H9 (cell line): ENCODE data around the gene ATOSB. TPM values are rescaled to one million over a fixed set of nuclear protein-coding genes. Genes with fewer than 3 reads are reported as not detected.

Experiments
- DNase-seq: peaks from one replicate; pipeline ENCODE4 v3.0.0-alpha.2; 2017
- H2AFZ ChIP-seq: one replicate; pipeline ENCODE4 v1.6.1; 2013; ENCODE audit warnings: mild to moderate bottlenecking, low read length, control low read depth, moderate library complexity
- H2AK5ac ChIP-seq: 2 replicates; pipeline ENCODE4 v1.6.1; 2013; ENCODE audit warnings: low read length, control low read depth, mixed read lengths; ENCODE audit not compliant: insufficient read length
- H2BK120ac ChIP-seq: one replicate; pipeline ENCODE4 v1.6.1; 2013; ENCODE audit warnings: low read depth, mild to moderate bottlenecking, low read length, control low read depth, inconsistent platforms; ENCODE audit not compliant: poor library complexity, severe bottlenecking
- H2BK12ac ChIP-seq: 2 replicates; pipeline ENCODE4 v1.6.1; 2013; ENCODE audit warnings: low read length, control low read depth, mixed read lengths, low read depth; ENCODE audit not compliant: insufficient read length
- H2BK15ac ChIP-seq: 2 replicates; pipeline ENCODE4 v1.6.1; 2013; ENCODE audit warnings: low read depth, low read length, control low read depth
- H2BK20ac ChIP-seq: one replicate; pipeline ENCODE4 v1.6.1; 2013; ENCODE audit warnings: low read depth, mild to moderate bottlenecking, low read length, control low read depth, inconsistent platforms; ENCODE audit not compliant: poor library complexity, severe bottlenecking
- H2BK5ac ChIP-seq: 2 replicates; pipeline ENCODE4 v1.6.1; 2013; ENCODE audit warnings: low read length, control low read depth, mixed read lengths; ENCODE audit not compliant: insufficient read length
- H3K14ac ChIP-seq: 2 replicates; pipeline ENCODE4 v1.6.1; 2013; ENCODE audit warnings: low read length, control low read depth; ENCODE audit not compliant: insufficient read depth
- H3K18ac ChIP-seq: 2 replicates; pipeline ENCODE4 v1.6.1; 2013; ENCODE audit warnings: low read depth, mild to moderate bottlenecking, mixed read lengths, low read length, control low read depth; ENCODE audit not compliant: insufficient read length
- H3K23ac ChIP-seq: 2 replicates; pipeline ENCODE4 v1.6.1; 2013; ENCODE audit warnings: low read length, control low read depth, mixed read lengths, low read depth; ENCODE audit not compliant: insufficient read length
- H3K23me2 ChIP-seq: 2 replicates; pipeline ENCODE4 v1.6.1; 2013; ENCODE audit warnings: low read depth, mild to moderate bottlenecking, mixed read lengths, low read length, control low read depth; ENCODE audit not compliant: insufficient read length, poor library complexity, severe bottlenecking
- H3K27ac ChIP-seq: 2 replicates; pipeline ENCODE4 v1.5.1; 2013; ENCODE audit warnings: low read length, control low read depth, mixed read lengths, low read depth; ENCODE audit not compliant: insufficient read length
- H3K27me3 ChIP-seq: 2 replicates; pipeline ENCODE4 v1.6.1; 2013; ENCODE audit warnings: low read length, control low read depth, inconsistent platforms; ENCODE audit not compliant: insufficient read depth
- H3K4ac ChIP-seq: 2 replicates; pipeline ENCODE4 v1.6.1; 2013; ENCODE audit warnings: low read depth, mild to moderate bottlenecking, control low read depth, inconsistent platforms, low read length, moderate library complexity
- H3K4me1 ChIP-seq: 2 replicates; pipeline ENCODE4 v1.6.1; 2013; ENCODE audit warnings: low read length, control low read depth, inconsistent platforms; ENCODE audit not compliant: insufficient read depth
- H3K4me2 ChIP-seq: 2 replicates; pipeline ENCODE4 v1.6.1; 2013; ENCODE audit warnings: low read length, control low read depth, mixed read lengths; ENCODE audit not compliant: insufficient read length, insufficient read depth
- H3K56ac ChIP-seq: 2 replicates; pipeline ENCODE4 v1.6.1; 2013; ENCODE audit warnings: low read depth, mild to moderate bottlenecking, mixed read lengths, low read length, control low read depth; ENCODE audit not compliant: insufficient read length
- H3K79me1 ChIP-seq: 2 replicates; pipeline ENCODE4 v1.6.1; 2013; ENCODE audit warnings: low read depth, mild to moderate bottlenecking, moderate library complexity, low read length, control low read depth, inconsistent platforms; ENCODE audit not compliant: insufficient read depth, poor library complexity, severe bottlenecking
- H3K79me2 ChIP-seq: 2 replicates; pipeline ENCODE4 v1.6.1; 2013; ENCODE audit warnings: low read length, control low read depth, inconsistent platforms; ENCODE audit not compliant: insufficient read depth
- H3K9ac ChIP-seq: 2 replicates; pipeline ENCODE4 v1.6.1; 2013; ENCODE audit warnings: low read length, control low read depth, mixed read lengths; ENCODE audit not compliant: insufficient read length; ENCODE audit errors: extremely low read depth
- H3K9me3 ChIP-seq: one replicate; pipeline ENCODE4 v1.6.1; 2013; ENCODE audit warnings: low read depth, low read length, inconsistent platforms; ENCODE audit not compliant: control insufficient read depth
- H3T11ph ChIP-seq: one replicate; pipeline ENCODE4 v1.6.1; 2013; ENCODE audit warnings: mild to moderate bottlenecking, low read length, control low read depth, inconsistent platforms
- H4K20me1 ChIP-seq: one replicate; pipeline ENCODE4 v1.6.1; 2013; ENCODE audit not compliant: control insufficient read depth, insufficient read length, insufficient read depth
- H4K5ac ChIP-seq: 2 replicates; pipeline ENCODE4 v1.6.1; 2013; ENCODE audit warnings: low read depth, mild to moderate bottlenecking, mixed read lengths, low read length, control low read depth; ENCODE audit not compliant: insufficient read length
- H4K8ac ChIP-seq: replicated peaks from 2 replicates; pipeline ENCODE4 v1.6.1; 2013; ENCODE audit warnings: low read length, control low read depth, mixed read lengths, low read depth; ENCODE audit not compliant: insufficient read length
- H4K91ac ChIP-seq: 2 replicates; pipeline ENCODE4 v1.6.1; 2013; ENCODE audit warnings: low read depth, mild to moderate bottlenecking, moderate library complexity, mixed read lengths, low read length, control low read depth; ENCODE audit not compliant: insufficient read length
- H3K27ac Mint-ChIP-seq, 3 experiments: 2 replicates in 2 of 3; 3 replicates in 1 of 3; pipeline ENCODE4 v1.8.0; 2020 to 2021; ENCODE audit warnings: mixed read lengths in 3 of 3, mild to moderate bottlenecking in 1 of 3, moderate library complexity in 1 of 3
- H3K27me3 Mint-ChIP-seq: 2 replicates; pipeline ENCODE4 v1.8.0; 2021; ENCODE audit warnings: low read depth, mild to moderate bottlenecking, moderate library complexity, mixed read lengths
- H3K36me3 Mint-ChIP-seq, 3 experiments: 2 replicates in 2 of 3; 3 replicates in 1 of 3; pipeline ENCODE4 v1.8.0; 2020 to 2021; ENCODE audit warnings: low read depth in 3 of 3, mixed read lengths in 3 of 3; ENCODE audit not compliant: insufficient read depth in 1 of 3
- H3K4me1 Mint-ChIP-seq, 2 experiments: 2 replicates each; pipeline ENCODE4 v1.8.0; 2020; ENCODE audit warnings: mixed read lengths in 2 of 2
- H3K4me3 Mint-ChIP-seq, 2 experiments: 2 replicates in 1 of 2; 3 replicates in 1 of 2; pipeline ENCODE4 v1.8.0; 2020 to 2021; ENCODE audit warnings: mild to moderate bottlenecking in 2 of 2, mixed read lengths in 2 of 2, moderate library complexity in 1 of 2
- H3K9me3 Mint-ChIP-seq, 2 experiments: 2 replicates in 1 of 2; 3 replicates in 1 of 2; pipeline ENCODE4 v1.8.0; 2020; ENCODE audit warnings: mild to moderate bottlenecking in 2 of 2, mixed read lengths in 2 of 2, moderate library complexity in 1 of 2
- CTCF ChIP-seq: fragments of 200-600 bp; sonication (generic); conservative IDR thresholded peaks from 3 replicates; pipeline ENCODE4 v1.8.0; 2021; ENCODE audit warnings: antibody characterized with exemption, mild to moderate bottlenecking
- WGBS: extraction: QIAGEN DNeasy Blood & Tissue Kit; methylation state at CpG from one replicate; pipeline ENCODE4 v1.1.7; 2013; ENCODE audit warnings: missing lambda C conversion rate, low lambda C conversion rate, mixed read lengths; ENCODE audit not compliant: insufficient read length; ENCODE audit errors: extremely low coverage; 5-methylcytosine and 5-hydroxymethylcytosine counted together
- total RNA-seq: library from RNA; stranded (reverse); gene quantifications from 2 replicates; pipeline ENCODE4 v1.2.1, GENCODE V29; 2021

ATOSB gene
- total RNA-seq, 1 experiment from 2014 or later, result 5.6 TPM

GRCh38 chr9:35114840-35115628 is 628 bp downstream of the ATOSB start:
- Mint-ChIP-seq H3K27ac (peak overlapping the region; percentile 80 to 97 (median 92); a peak in 6 of 7 replicates), H3K27me3 (0 out of 2 replicates have a peak, but pooled peaks cover 4% of the 10 kb centered on the region), H3K9me3 (no peaks in the 10 kb centered on the region), H3K36me3 (no peaks in the 10 kb centered on the region), H3K4me1 (peaks cover 44% of the 10 kb centered on the region in 2 experiments), H3K4me3 (peak overlapping the region; percentile 87 to 94)
- DNase-seq, result peak; percentile 52
- peaks cover 2% of the 10 kb centered on the region; the same call in 1 of the 2 replicates for H3K4me1 ChIP-seq
- H4K20me1 ChIP-seq, result no peaks in the 10 kb centered on the region
- H2BK15ac ChIP-seq, result no peak overlapping the region
- no peak overlapping the region for H3K56ac ChIP-seq
- no peak overlapping the region for H3K27ac ChIP-seq
- H4K5ac ChIP-seq, result no peak overlapping the region
- no peaks in the 10 kb centered on the region for H3K79me1 ChIP-seq
- H3K9ac ChIP-seq, result no peak overlapping the region
- H3K18ac ChIP-seq, result no peak overlapping the region
- no peak overlapping the region for H2BK20ac ChIP-seq
- no peak for TF ChIP-seq CTCF
- no peak overlapping the region for H3K23ac ChIP-seq
- H2BK5ac ChIP-seq, result no peak overlapping the region
- H4K8ac ChIP-seq, result no peak overlapping the region
- no peak overlapping the region for H3K4ac ChIP-seq
- H2BK120ac ChIP-seq, result no peak overlapping the region
- peaks cover 19% of the 10 kb centered on the region for H3K23me2 ChIP-seq
- no peak overlapping the region for H4K91ac ChIP-seq
- H3T11ph ChIP-seq, result no peak overlapping the region
- H3K9me3 ChIP-seq, result no peaks in the 10 kb centered on the region
- no peak overlapping the region for H2AFZ ChIP-seq
- H3K14ac ChIP-seq, result no peak overlapping the region; the same call in 1 of the 2 replicates
- no CpG with 5 or more reads among the region's 12 CpGs for WGBS
- no peaks in the 10 kb centered on the region for H3K79me2 ChIP-seq
- no peaks in the 10 kb centered on the region for H3K27me3 ChIP-seq
- peak overlapping the region; percentile 89 for H3K4me2 ChIP-seq
- H2BK12ac ChIP-seq, result no peak overlapping the region
- H2AK5ac ChIP-seq, result no peak overlapping the region
